Measurements from ENCODE around the gene C10orf53.

The C10orf53 gene

DNA sequence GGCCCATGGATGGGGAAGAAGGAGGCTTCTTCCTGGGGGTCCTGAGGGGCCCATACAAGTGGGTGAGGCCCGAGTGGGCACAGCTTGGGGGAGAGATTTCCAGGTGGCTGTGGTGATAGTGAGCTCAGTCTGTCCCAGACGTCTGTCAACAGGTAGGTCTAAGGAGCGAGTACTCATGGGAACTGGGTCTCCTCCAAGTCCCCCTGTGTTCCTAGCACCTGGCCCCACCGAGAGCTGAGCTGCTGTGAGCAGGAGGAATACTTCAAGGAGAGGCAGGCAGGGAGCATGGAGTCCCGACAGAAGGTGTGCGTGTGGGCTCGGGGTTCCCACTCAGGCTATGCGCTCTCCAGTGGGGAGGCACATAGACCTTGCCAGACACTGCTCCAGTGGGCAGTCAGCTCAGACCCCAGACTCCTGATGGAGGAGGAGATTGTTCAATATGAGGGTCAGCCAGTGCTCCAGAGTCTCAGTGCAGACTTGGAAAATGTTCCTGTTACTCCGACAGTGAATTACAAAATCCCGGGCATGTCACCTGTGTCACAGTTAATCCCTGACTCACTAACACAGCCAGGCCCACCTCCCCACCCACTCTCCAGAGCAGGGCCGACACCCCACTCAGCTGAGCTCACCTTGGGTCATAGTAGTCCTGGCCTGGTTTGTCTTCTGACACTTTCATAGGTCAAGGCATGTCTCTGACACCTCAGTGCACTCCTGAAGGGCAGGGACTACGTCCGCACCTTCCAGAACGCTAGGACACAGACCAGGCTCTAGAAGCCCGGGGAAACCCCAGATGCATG is 28.2 kb upstream of the C10orf53 start:
- Histone ChIP-seq H4K20me1 (ENCODE audit: insufficient read depth, low read length) (no peaks in the 10 kb centered on the region), H3K4me1 (ENCODE audit: insufficient read depth, low read length) (peaks cover 47% of the 10 kb centered on the region), H3K9me3 (ENCODE audit: insufficient read depth, low read length, severe bottlenecking) (no peaks in the 10 kb centered on the region), H3K4me3 (ENCODE audit: low read depth in 1 of 2, low read length in 2 of 2) (no peak overlapping the region), H3K36me3 (ENCODE audit: insufficient read depth, low read length) (no peaks in the 10 kb centered on the region), H3K79me2 (ENCODE audit: insufficient read depth, low read length) (no peaks in the 10 kb centered on the region), H3K4me2 (ENCODE audit: insufficient read depth, low read length) (no peak overlapping the region), H3K9ac (ENCODE audit: low read depth, low read length) (peak overlapping the region; percentile 46), H3K27me3 (ENCODE audit: insufficient read depth, low read length, poor library complexity) (no peaks in the 10 kb centered on the region), H2AFZ (ENCODE audit: low read depth, low read length) (no peak overlapping the region), H3K27ac (ENCODE audit: low read length) (peak overlapping the region; percentile 83)
- DNase-seq = no peak
- TF ChIP-seq EZH2 (IDR thresholded peaks at IDR 0.05; ENCODE audit: borderline replicate concordance, low read depth, low read length, severe bottlenecking) = no peak
- no peak for TF ChIP-seq CTCF (IDR thresholded peaks at IDR 0.05; ENCODE audit: borderline replicate concordance, extremely low read depth, low read length, poor library complexity, severe bottlenecking)
- no peak for ATAC-seq (ENCODE audit: insufficient read depth, low read depth)

DNA sequence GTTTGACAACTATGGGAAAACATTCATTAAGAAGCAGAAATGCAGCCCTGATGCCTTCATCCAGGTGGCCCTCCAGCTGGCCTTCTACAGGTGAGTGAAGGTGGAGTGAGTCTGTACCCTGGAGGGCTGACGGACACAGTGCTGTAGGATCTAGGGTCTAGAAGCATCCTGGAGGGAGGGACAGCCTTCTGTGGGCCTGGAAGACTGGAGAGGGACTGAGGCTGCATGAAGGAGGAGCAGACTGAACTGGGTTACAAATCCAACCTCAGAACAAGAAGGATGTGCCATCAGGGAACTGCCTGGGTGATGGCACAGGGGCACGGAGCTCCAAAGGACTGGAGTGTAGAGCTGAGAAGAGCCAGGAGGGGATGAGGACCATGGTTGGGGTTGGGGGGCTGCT is 27.5 kb upstream of the C10orf53 start:
- DNase-seq (no peak), ATAC-seq (ENCODE audit: insufficient read depth, low read depth) (no peak)
- H3K9ac ChIP-seq (ENCODE audit: low read depth, low read length) = no peak overlapping the region
- H3K4me3 ChIP-seq (ENCODE audit: low read depth in 1 of 2, low read length in 2 of 2) = no peak overlapping the region
- H4K20me1 ChIP-seq (ENCODE audit: insufficient read depth, low read length) = no peaks in the 10 kb centered on the region
- no peaks in the 10 kb centered on the region for H3K79me2 ChIP-seq (ENCODE audit: insufficient read depth, low read length)
- H3K27me3 ChIP-seq (ENCODE audit: insufficient read depth, low read length, poor library complexity) = no peaks in the 10 kb centered on the region
- H3K4me1 ChIP-seq (ENCODE audit: insufficient read depth, low read length) = peaks cover 44% of the 10 kb centered on the region
- H2AFZ ChIP-seq (ENCODE audit: low read depth, low read length) = no peak overlapping the region
- H3K27ac ChIP-seq (ENCODE audit: low read length) = peak overlapping the region; percentile 83
- no peak for TF ChIP-seq CTCF (IDR thresholded peaks at IDR 0.05; ENCODE audit: borderline replicate concordance, extremely low read depth, low read length, poor library complexity, severe bottlenecking)
- TF ChIP-seq EZH2 (IDR thresholded peaks at IDR 0.05; ENCODE audit: borderline replicate concordance, low read depth, low read length, severe bottlenecking) = no peak
- H3K9me3 ChIP-seq (ENCODE audit: insufficient read depth, low read length, severe bottlenecking) = no peaks in the 10 kb centered on the region
- H3K36me3 ChIP-seq (ENCODE audit: insufficient read depth, low read length) = no peaks in the 10 kb centered on the region
- no peak overlapping the region for H3K4me2 ChIP-seq (ENCODE audit: insufficient read depth, low read length)

DNA sequence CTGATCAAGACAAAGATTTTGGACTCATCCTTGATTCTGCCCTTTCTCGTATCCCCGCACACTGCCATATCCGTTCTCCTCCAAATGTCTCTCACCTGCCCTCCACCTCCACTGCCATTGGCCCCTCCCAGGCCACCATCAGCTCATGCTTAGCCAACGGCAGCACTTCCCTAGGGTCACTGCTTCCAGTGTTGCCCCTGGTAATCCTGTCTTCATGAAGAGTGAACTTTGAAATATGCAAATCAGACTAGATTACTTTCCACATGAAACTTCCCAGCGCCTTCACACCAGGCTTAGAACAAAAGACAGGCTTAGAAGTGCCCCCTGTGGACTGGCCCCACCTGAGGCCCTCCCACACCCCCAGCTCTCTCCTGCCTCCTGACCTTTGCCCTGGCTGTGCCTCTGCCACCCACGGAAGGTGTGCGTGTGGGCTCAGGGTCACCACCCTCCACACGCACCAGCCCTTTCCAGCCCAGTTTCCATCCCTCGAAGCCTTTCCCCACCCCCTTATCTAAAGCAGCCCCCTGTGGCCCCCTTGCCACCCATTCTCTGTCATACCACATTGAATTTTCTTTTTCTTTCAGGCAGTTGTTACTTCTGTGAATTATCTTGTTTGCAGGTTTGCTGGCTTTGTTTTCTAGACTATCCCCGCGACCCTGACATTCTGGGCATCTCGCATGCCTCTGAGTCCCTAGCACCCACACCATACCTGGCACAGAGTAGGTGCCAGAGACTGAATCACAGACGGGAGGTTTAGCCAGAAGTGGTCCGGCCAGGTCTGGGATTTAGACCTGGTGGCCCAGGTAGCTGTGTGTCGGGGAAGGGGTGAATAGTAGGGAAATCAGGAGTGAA is 26.8 kb upstream of the C10orf53 start:
- no peaks in the 10 kb centered on the region for H3K9me3 ChIP-seq (ENCODE audit: insufficient read depth, low read length, severe bottlenecking)
- H3K27ac ChIP-seq (ENCODE audit: low read length) = peak overlapping the region; percentile 83; the same call in 1 of the 2 replicates
- no peak overlapping the region for H3K4me3 ChIP-seq (ENCODE audit: low read depth in 1 of 2, low read length in 2 of 2)
- no peaks in the 10 kb centered on the region for H3K79me2 ChIP-seq (ENCODE audit: insufficient read depth, low read length)
- no peak overlapping the region for H2AFZ ChIP-seq (ENCODE audit: low read depth, low read length)
- H3K36me3 ChIP-seq (ENCODE audit: insufficient read depth, low read length) = no peaks in the 10 kb centered on the region
- H3K27me3 ChIP-seq (ENCODE audit: insufficient read depth, low read length, poor library complexity) = no peaks in the 10 kb centered on the region
- no peak for TF ChIP-seq CTCF (IDR thresholded peaks at IDR 0.05; ENCODE audit: borderline replicate concordance, extremely low read depth, low read length, poor library complexity, severe bottlenecking)
- no peak for TF ChIP-seq EZH2 (IDR thresholded peaks at IDR 0.05; ENCODE audit: borderline replicate concordance, low read depth, low read length, severe bottlenecking)
- DNase-seq (no peak), ATAC-seq (ENCODE audit: insufficient read depth, low read depth) (no peak)
- no peaks in the 10 kb centered on the region for H4K20me1 ChIP-seq (ENCODE audit: insufficient read depth, low read length)
- H3K9ac ChIP-seq (ENCODE audit: low read depth, low read length) = no peak overlapping the region
- no peak overlapping the region for H3K4me2 ChIP-seq (ENCODE audit: insufficient read depth, low read length)
- H3K4me1 ChIP-seq (ENCODE audit: insufficient read depth, low read length) = peaks cover 37% of the 10 kb centered on the region

Measured in DND-41 (cell line).